CD8-positive, alpha-beta memory T cell (primary cell): ENCODE measurements around the gene C3orf52. TPM values are rescaled to one million over a fixed set of nuclear protein-coding genes. Genes with fewer than 3 reads are reported as not detected.
A peak's percentile ranks its signal among the peaks of the same experiment; 100 is the strongest.

Experiments
- CTCF ChIA-PET: fragments of 350-600 bp; sonication (Branson Sonifier 250); formaldehyde crosslinking; loops from one replicate; lab custom pipeline; 2021; ENCODE audit warnings: antibody characterized with exemption; lab: Charles Lee
- POLR2A ChIA-PET: fragments of 350-600 bp; sonication (Branson Sonifier 250); formaldehyde crosslinking; loops from one replicate; lab custom pipeline; 2021; ENCODE audit warnings: antibody characterized with exemption; lab: Charles Lee
- DNase-seq, 5 donors: peaks; one replicate each; pipeline versions ENCODE4 v3.0.0 to v3.0.0-alpha.2; 2020 to 2022; ENCODE audit warnings: mixed read lengths in 1 of 5
- H3K27ac ChIP-seq: one replicate; pipeline ENCODE4 v1.7.0; 2013; ENCODE audit warnings: low read depth, mild to moderate bottlenecking, low read length, moderate library complexity
- H3K27me3 ChIP-seq: 2 replicates; pipeline ENCODE4 v1.7.0; 2013; ENCODE audit warnings: low read length, mild to moderate bottlenecking; ENCODE audit not compliant: insufficient read depth, poor library complexity, severe bottlenecking
- H3K36me3 ChIP-seq: 2 replicates; pipeline ENCODE4 v1.7.0; 2013; ENCODE audit warnings: mild to moderate bottlenecking, low read length, moderate library complexity; ENCODE audit not compliant: insufficient read depth
- H3K4me1 ChIP-seq: 2 replicates; pipeline ENCODE4 v1.7.0; 2013; ENCODE audit warnings: mild to moderate bottlenecking, low read length, moderate library complexity; ENCODE audit not compliant: insufficient read depth
- H3K4me3 ChIP-seq: 2 replicates; pipeline ENCODE4 v1.7.0; 2013; ENCODE audit warnings: mild to moderate bottlenecking, low read length
- H3K9me3 ChIP-seq: 2 replicates; pipeline ENCODE4 v1.7.0; 2013; ENCODE audit warnings: mild to moderate bottlenecking, low read length
- H3K27ac Mint-ChIP-seq, 8 donors: one replicate each; pipeline ENCODE4 v1.8.0; 2020 to 2021; ENCODE audit warnings: mixed read lengths in 8 of 8, mild to moderate bottlenecking in 6 of 8, inconsistent platforms in 3 of 8, moderate library complexity in 3 of 8
- H3K27me3 Mint-ChIP-seq, 2 donors: one replicate each; pipeline ENCODE4 v1.8.0; 2020 to 2021; ENCODE audit warnings: mixed read lengths in 2 of 2, mild to moderate bottlenecking in 1 of 2, moderate library complexity in 1 of 2
- H3K36me3 Mint-ChIP-seq, 3 donors: one replicate each; pipeline ENCODE4 v1.8.0; 2020 to 2021; ENCODE audit warnings: mixed read lengths in 3 of 3, inconsistent platforms in 1 of 3, mild to moderate bottlenecking in 1 of 3
- H3K4me1 Mint-ChIP-seq, 3 donors: one replicate each; pipeline ENCODE4 v1.8.0; 2020 to 2021; ENCODE audit warnings: mixed read lengths in 3 of 3, inconsistent platforms in 1 of 3, mild to moderate bottlenecking in 1 of 3
- H3K4me3 Mint-ChIP-seq, 7 donors: one replicate each; pipeline ENCODE4 v1.8.0; 2020 to 2021; ENCODE audit warnings: mixed read lengths in 7 of 7, mild to moderate bottlenecking in 6 of 7, moderate library complexity in 4 of 7, inconsistent platforms in 2 of 7
- H3K9me3 Mint-ChIP-seq, 5 donors: one replicate each; pipeline ENCODE4 v1.8.0; 2020 to 2022; ENCODE audit warnings: mixed read lengths in 5 of 5, mild to moderate bottlenecking in 3 of 5, moderate library complexity in 2 of 5, inconsistent platforms in 1 of 5
- polyA plus RNA-seq: library from polyadenylated mRNA; unstranded; fragments of 300-500 nt; fragmentation: Illumina TruSeq; gene quantifications from one replicate; pipeline ENCODE4 v1.2.3, GENCODE V29; 2021
- total RNA-seq, 2 experiments: library from RNA; stranded (reverse); gene quantifications; one replicate each; pipeline ENCODE4 v1.2.3, GENCODE V29; 2021

C3orf52 gene
- total and polyA plus RNA-seq, 3 experiments from 2014 or later, result 0.12 to 3.4 (median 2.8) TPM

DNA sequence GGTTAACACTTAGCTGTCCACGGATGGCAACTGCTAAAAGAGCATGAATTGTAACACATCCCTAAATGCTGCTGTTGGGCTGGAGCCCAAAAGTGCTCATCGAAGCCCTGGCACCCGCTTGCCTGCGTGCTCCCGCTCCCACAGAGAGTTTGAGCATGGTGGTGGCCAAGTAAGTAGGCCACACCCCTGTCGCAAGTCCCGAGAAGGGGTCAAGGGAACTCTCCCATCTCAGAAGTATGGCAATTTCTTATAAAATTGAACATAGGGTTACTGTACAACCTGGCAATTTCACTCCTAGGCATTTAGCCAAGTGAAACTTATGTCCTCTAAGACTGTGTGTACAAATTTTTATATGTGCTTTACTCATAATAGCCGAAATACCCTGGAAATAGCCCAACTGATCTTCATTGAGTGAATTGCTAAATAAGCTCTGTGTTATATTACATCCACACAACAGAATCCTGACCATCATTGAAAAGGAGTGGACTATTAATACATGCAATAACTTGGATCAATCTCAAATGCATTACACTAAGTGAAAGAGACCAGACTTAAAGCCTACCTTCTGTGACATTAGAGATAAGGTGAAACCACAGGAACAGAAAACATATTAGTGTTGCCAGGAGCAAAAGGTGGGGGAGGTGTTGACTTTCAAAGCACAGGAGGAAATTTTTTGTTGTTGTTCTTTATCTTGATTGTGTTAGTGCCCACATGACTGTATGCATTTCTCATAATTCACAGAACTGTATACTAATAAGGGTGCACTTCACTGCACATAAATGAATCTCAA lies 48.3 kb downstream of the C3orf52 start:
- no peak overlapping the region for H3K4me3 ChIP-seq
- Mint-ChIP-seq H3K4me1 (peaks cover 46 to 78% (median 75%) of the 10 kb centered on the region in 3 donors), H3K36me3 (peaks cover 0 to 2% (median 0%) of the 10 kb centered on the region in 3 donors), H3K27me3 (no peaks in the 10 kb centered on the region), H3K9me3 (no peaks in the 10 kb centered on the region), H3K27ac (peak overlapping the region; percentile 45 to 96 (median 90)), H3K4me3 (peak overlapping the region in 6 of 7 donors; percentile 1 to 89 (median 15))
- ChIA-PET POLR2A (no interaction called here), CTCF (no interaction called here)
- H3K4me1 ChIP-seq, result peaks cover 54% of the 10 kb centered on the region
- H3K27ac ChIP-seq, result no peak overlapping the region
- DNase-seq, result peak in 2 of 5 donors; percentile 34 to 48
- no peaks in the 10 kb centered on the region for H3K27me3 ChIP-seq
- H3K9me3 ChIP-seq, result no peaks in the 10 kb centered on the region
- H3K36me3 ChIP-seq, result no peaks in the 10 kb centered on the region

DNA sequence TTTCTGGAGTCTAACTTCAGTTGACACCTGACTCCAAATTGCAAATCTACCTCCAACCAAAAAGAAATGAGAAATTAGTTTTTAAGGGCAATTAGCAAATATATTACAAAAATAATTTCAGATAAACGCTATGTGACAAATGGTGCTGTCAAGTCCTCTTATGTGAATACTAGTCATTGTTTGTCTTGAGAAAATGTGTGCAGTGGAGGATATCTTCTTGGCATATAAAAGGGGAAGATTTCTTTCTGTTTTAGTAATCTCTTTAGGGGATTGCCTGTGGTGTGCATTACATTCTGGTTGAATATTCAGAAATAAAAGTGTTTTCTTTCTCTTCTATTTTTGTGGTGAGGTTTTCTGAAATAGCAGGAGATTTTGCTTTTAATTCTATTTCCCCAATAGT lies 49.9 kb downstream of the C3orf52 start:
- no peaks in the 10 kb centered on the region for H3K9me3 Mint-ChIP-seq
- peaks cover 34 to 68% (median 60%) of the 10 kb centered on the region in 3 donors for H3K4me1 Mint-ChIP-seq
- peaks cover 0 to 2% (median 0%) of the 10 kb centered on the region in 3 donors for H3K36me3 Mint-ChIP-seq
- ChIA-PET CTCF (interaction anchor here (3.9 kb wide), 1 partner anchor 25 kb away, joined by 16 read pairs; no protein-coding TSS in a partner anchor), POLR2A (no interaction called here)
- H3K4me3 Mint-ChIP-seq, result no peak overlapping the region
- H3K27me3 Mint-ChIP-seq, result no peaks in the 10 kb centered on the region
- Histone ChIP-seq H3K27me3 (no peaks in the 10 kb centered on the region), H3K36me3 (no peaks in the 10 kb centered on the region), H3K9me3 (no peaks in the 10 kb centered on the region), H3K4me3 (no peak overlapping the region), H3K27ac (no peak overlapping the region), H3K4me1 (peaks cover 39% of the 10 kb centered on the region)
- no peak for DNase-seq
- peak overlapping the region in 4 of 8 donors; percentile 9 to 36 (median 24) for H3K27ac Mint-ChIP-seq

DNA sequence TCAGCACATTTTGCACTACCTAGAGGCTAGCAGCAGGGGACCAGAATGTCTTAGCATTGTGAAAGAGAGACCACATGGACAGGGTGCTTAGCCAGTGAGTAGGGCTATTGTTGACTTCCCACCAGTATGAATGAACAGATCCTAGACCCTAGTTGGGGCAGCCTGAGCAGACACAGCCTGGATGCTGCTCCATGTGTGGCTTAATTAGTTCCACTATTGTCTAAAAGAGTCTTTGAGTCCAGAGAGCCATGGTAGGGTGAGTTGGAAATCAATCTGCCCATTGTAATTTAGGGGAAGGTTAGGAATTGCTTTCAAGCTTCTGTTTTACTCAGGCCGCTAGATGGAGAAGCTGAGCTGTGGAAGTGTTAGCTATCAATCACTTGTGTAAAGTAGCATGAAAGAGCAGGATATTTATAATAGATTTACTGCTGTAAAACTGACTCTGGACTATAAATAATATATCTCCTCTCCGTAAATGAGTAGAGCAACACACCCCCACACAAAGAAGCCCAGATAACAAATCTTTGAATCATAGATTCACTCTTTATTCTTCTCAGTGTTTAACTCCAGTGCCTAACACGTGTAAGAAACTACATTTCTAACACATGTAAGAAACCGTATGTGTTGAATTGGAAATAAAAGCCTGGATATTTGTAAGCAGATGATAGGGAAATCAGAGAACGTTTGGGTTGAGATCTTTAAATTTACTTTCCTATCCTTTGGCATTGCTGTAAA lies 50.9 kb downstream of the C3orf52 start:
- no peak overlapping the region for H3K4me3 ChIP-seq
- no peaks in the 10 kb centered on the region for H3K9me3 Mint-ChIP-seq
- ChIA-PET CTCF (interaction anchor here (1.3 to 3.9 kb wide), 2 partner anchors 26 to 383 kb away, joined by 4 to 16 read pairs; no protein-coding TSS in a partner anchor), POLR2A (no interaction called here)
- no peak overlapping the region for H3K4me3 Mint-ChIP-seq
- no peaks in the 10 kb centered on the region for H3K9me3 ChIP-seq
- H3K27ac ChIP-seq, result no peak overlapping the region
- DNase-seq, result peak in 2 of 5 donors; percentile 40 to 57
- H3K36me3 ChIP-seq, result no peaks in the 10 kb centered on the region
- no peaks in the 10 kb centered on the region for H3K27me3 Mint-ChIP-seq
- H3K27me3 ChIP-seq, result no peaks in the 10 kb centered on the region
- peak overlapping the region in 3 of 8 donors; percentile 2 to 35 (median 35) for H3K27ac Mint-ChIP-seq
- H3K36me3 Mint-ChIP-seq, result peaks cover 0 to 2% (median 0%) of the 10 kb centered on the region in 3 donors
- H3K4me1 ChIP-seq, result peaks cover 38% of the 10 kb centered on the region
- peaks cover 34 to 61% (median 56%) of the 10 kb centered on the region in 3 donors for H3K4me1 Mint-ChIP-seq

DNA sequence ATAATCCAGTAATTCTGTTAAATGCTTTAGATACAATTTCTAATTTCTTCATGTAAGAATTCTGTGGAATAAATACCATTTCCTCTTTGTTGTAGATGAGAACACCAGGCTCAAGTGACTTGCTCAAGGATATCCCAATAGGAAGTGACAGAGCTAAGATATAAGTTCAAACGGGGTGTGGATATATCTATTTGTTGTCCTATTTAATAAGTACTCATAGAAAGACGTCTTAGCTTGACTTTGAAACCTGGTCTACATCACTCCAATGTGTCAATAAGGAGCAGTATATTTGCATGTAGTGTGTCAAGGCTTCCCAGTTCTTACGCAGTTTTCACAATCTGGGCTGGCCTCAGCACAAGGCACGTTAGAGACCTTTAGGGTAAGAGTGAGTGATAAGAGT lies 51.6 kb downstream of the C3orf52 start:
- ChIA-PET POLR2A (no interaction called here), CTCF (interaction anchor here (0.9 to 3.9 kb wide), 3 partner anchors 27 to 382 kb away, joined by 4 to 16 read pairs (median 4); no protein-coding TSS in a partner anchor)
- H3K4me1 Mint-ChIP-seq, result peaks cover 28 to 54% (median 49%) of the 10 kb centered on the region in 3 donors
- H3K9me3 Mint-ChIP-seq, result no peaks in the 10 kb centered on the region
- H3K27me3 ChIP-seq, result no peaks in the 10 kb centered on the region
- H3K27ac Mint-ChIP-seq, result no peak overlapping the region
- H3K36me3 Mint-ChIP-seq, result peaks cover 0 to 2% (median 0%) of the 10 kb centered on the region in 3 donors
- H3K4me1 ChIP-seq, result peaks cover 38% of the 10 kb centered on the region
- DNase-seq, result no peak
- no peaks in the 10 kb centered on the region for H3K9me3 ChIP-seq
- no peak overlapping the region for H3K4me3 Mint-ChIP-seq
- no peaks in the 10 kb centered on the region for H3K27me3 Mint-ChIP-seq
- no peaks in the 10 kb centered on the region for H3K36me3 ChIP-seq
- H3K27ac ChIP-seq, result no peak overlapping the region
- H3K4me3 ChIP-seq, result no peak overlapping the region

DNA sequence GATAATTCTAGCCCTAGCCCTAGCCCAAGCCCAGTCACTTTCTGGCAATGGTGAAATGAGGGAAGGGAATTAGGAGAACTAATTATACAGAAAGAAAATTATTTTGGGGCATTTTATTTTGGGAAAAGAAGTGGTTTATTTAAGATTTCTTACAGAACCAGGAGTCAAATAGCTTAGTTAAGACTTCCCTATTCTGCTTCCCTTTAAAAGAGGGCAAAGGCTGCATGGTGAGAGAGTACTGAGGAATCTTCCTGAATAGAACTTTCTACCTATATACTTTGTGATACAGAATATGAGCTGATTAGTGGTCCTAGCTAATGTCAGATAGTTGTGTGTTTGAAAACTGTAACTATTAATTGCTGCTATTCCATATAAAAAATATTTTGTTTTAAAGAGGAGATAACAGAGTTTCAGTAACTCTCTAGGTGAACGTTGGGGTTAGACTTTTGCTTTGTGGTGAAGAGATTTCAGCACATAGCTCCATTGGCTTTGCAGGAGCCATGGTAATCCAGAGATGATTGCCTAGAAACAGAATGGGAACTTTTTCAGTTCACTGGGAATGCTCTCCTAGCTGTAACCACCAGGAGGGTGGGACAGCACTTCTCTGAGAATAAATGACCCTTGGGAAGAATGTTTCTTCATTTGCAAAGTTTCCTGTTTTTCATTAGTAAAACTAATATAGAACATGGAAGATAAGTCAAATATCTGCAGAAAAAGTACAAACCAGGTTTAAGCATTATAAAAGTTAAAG lies 52.2 kb downstream of the C3orf52 start:
- Mint-ChIP-seq H3K27me3 (no peaks in the 10 kb centered on the region), H3K4me3 (no peak overlapping the region), H3K27ac (peak overlapping the region in 1 of 8 donors; percentile 26), H3K9me3 (peaks cover 0 to 3% (median 0%) of the 10 kb centered on the region in 5 donors), H3K4me1 (peaks cover 24 to 52% (median 47%) of the 10 kb centered on the region in 3 donors), H3K36me3 (peaks cover 0 to under 1% (median 0%) of the 10 kb centered on the region in 3 donors)
- ChIA-PET CTCF (interaction anchor here (0.9 to 3.9 kb wide), 2 partner anchors 27 to 299 kb away, joined by 4 to 16 read pairs; no protein-coding TSS in a partner anchor), POLR2A (no interaction called here)
- no peak for DNase-seq
- Histone ChIP-seq H3K4me1 (peaks cover 32% of the 10 kb centered on the region), H3K9me3 (no peaks in the 10 kb centered on the region), H3K36me3 (no peaks in the 10 kb centered on the region), H3K27ac (no peak overlapping the region), H3K4me3 (no peak overlapping the region), H3K27me3 (no peaks in the 10 kb centered on the region)

DNA sequence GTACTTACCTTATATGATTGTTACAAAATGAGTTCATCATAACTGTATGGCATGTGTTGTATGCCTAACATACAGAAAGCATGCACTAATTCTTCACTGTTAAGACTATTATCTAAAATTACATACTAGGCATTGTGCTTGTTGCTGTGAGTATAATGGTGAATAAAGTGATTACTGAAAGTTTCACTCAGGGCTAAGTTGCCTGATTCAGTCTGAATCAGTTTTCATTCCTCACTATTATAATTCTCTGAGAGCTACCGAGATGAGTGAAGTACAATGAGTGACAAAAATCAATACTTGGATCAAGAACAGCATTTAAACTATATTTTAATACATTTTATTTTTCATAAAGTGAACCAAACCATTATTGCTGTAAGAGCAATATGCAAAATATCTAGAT lies 54.4 kb downstream of the C3orf52 start:
- Mint-ChIP-seq H3K27me3 (no peaks in the 10 kb centered on the region), H3K4me1 (peaks cover 14 to 36% (median 30%) of the 10 kb centered on the region in 3 donors), H3K27ac (no peak overlapping the region), H3K36me3 (peaks cover 0 to 11% (median 2%) of the 10 kb centered on the region in 3 donors), H3K4me3 (no peak overlapping the region), H3K9me3 (peaks cover 0 to 15% (median 5%) of the 10 kb centered on the region in 5 donors)
- Histone ChIP-seq H3K4me1 (peaks cover 10% of the 10 kb centered on the region), H3K36me3 (no peaks in the 10 kb centered on the region), H3K4me3 (no peak overlapping the region), H3K9me3 (no peaks in the 10 kb centered on the region), H3K27ac (no peak overlapping the region), H3K27me3 (no peaks in the 10 kb centered on the region)
- no peak for DNase-seq
- ChIA-PET POLR2A (no interaction called here), CTCF (interaction anchor here (1.1 kb wide), 1 partner anchor 379 kb away, joined by 3 read pairs; no protein-coding TSS in a partner anchor)

DNA sequence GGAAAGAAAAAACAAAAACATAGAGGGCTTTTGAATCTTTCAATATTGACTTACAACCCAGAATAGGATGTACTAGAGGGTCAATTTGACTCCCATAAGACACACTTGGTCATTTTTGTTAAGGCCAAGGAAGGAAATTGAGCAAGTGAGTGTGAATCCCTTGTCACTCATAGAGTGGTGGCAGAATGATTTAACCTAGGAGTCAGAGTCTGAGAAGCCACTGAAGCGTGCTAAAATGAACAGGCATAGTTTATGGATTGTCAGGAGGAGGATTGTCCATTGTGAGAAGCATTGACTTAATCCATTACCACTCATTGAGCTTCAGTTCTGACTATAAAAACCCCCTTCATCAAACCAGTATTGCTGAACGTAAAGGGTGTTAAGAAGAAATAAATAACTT lies 55.1 kb downstream of the C3orf52 start:
- Mint-ChIP-seq H3K4me1 (peaks cover 11 to 30% (median 23%) of the 10 kb centered on the region in 3 donors), H3K4me3 (no peak overlapping the region), H3K9me3 (peaks cover 0 to 20% (median 8%) of the 10 kb centered on the region in 5 donors), H3K36me3 (peaks cover 0 to 15% (median 6%) of the 10 kb centered on the region in 3 donors), H3K27ac (no peak overlapping the region), H3K27me3 (no peaks in the 10 kb centered on the region)
- DNase-seq, result no peak
- H3K9me3 ChIP-seq, result no peaks in the 10 kb centered on the region
- peaks cover 10% of the 10 kb centered on the region for H3K4me1 ChIP-seq
- H3K27me3 ChIP-seq, result no peaks in the 10 kb centered on the region
- no peak overlapping the region for H3K27ac ChIP-seq
- ChIA-PET POLR2A (no interaction called here), CTCF (no interaction called here)
- H3K36me3 ChIP-seq, result no peaks in the 10 kb centered on the region
- H3K4me3 ChIP-seq, result no peak overlapping the region
